Stimulated activated CD4-positive, alpha-beta T cell treated with anti-CD3 and anti-CD28 coated beads, Interleukin-1b, Interleukin-23, amount 100 ng/mL, for 4 hours (primary cell): ENCODE measurements around the gene POTEM.
"Not testable (repeated sequence)": the region's sequence is repeated elsewhere in the genome, so short reads cannot be mapped to it uniquely, and the experiment has no call there.

Experiments used
- DNase-seq, 2 donors: peaks; one replicate each; pipeline ENCODE4 v3.0.0-alpha.2; 2020; ENCODE audit warnings: low read depth in 2 of 2

POTEM gene

DNA sequence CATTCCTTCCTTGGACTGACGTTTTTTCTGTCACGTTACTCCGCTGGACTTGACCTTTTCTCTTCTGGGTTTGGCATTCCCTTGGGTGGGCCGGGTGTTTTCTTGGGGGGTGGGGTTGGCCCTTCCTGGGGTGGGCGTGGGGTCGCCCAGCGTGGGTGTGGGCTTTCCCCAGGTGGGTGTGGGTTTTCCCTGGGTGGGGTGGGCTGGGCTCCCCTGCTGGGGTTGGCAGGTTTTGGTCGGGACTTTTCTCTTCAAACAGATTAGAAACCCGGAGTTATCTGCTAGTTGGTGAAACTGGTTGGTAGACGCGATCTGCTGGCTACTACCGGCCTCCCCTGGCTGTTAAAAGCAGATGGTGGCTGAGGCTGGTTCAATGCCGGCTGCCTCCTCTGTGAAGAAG is at the start of gene POTEM:
Gene POTEM, plus strand, starts transcription at position 301 of the 400 bp plus-strand sequence. Its CDS starts 52 bp downstream, at position 353.
- DNase-seq = not testable (repeated sequence)

DNA sequence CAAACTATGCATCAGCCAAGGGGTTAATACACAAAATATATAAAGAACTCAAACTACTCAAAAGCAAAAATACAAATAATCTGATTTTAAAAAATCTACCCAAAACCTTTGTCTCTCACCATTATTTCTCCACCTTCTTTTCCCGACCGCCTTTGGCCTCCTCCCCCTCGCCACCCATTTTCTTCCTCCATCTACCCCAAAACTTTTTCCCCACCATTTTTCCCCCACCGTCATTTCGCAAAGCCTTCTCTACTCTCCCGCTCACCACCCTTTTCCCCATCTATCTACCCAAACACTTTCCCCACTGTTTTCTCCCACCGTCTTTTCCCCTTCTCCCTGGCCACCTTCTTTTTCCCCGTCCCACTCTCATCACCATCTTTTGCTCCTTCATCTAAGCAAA is 48.9 kb upstream of the POTEM start:
- DNase-seq = not testable (repeated sequence)

DNA sequence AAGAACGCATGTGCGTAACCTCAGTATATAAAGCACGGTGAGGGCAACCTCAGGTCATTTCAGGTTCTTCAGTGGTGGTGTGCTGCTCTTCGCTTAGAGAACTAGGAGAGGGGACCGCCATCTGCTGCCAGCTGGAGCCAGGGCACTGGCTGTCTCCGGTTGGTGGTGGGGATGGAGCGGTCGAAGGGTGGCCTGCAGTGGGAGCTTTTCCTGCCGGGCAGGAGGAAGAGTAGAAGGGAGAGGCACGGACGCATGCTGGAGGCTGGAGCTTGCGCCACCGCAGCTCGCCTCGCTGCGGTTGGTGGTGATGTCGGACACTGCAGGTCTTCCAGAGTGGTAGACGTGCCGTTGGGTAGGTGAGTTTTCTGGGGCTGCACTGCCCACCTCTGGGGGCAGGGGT is 47.2 kb upstream of the POTEM start:
- DNase-seq = not testable (repeated sequence)

DNA sequence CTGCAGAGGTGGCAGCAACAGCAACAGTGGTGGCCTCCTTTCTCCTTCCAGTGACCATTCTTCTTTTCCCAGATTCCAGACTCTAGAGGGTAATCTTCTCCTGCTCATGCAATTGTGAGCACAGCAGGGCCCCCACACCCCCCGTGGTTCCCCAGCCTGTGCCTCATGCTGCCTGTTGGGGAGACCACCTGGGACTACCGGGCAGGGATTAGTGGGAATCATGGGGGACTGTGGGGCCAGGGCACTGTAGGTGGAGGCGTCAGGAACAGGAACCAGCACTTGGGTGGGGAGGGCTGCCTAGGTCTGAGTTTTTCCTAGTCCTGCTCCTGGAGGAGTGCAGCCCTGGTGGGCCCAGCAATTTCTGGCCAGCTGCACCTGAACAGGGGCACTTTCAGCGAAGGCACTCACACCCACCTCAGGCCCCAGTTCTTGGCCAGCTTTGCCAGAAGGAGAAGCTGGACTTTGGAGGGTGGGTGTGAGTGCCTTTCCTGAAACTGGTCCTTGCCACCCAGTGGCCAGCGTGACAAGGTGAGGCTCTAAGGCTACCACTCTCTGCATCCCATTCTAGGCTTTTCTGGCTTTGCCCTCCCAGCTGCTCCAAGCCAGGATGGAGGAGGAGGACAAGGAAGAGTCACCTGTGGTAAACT is 46.1 kb upstream of the POTEM start:
- DNase-seq = not testable (repeated sequence)

- DNase-seq = not testable (repeated sequence)
Measured at GRCh38 chr14:18936848-18937247, 30.4 kb upstream of the POTEM start.

DNA sequence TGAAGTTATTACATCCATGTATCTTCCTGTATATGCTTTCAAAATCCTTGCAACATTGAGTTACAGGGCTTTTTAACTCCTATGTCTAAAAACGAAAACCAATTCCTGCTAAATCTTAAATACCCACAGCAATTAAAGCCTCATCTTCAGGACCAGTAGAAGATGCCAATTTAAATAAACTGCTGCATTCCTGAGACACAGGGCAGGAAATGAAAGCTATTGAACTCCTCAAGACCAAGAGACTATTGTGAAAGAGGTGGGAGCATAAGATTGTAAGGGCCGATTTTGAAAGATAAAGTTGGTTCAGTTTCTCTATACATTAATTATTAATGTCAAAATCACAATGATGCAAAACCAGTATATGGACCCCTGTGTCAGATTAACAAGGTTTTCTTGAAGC is 28.5 kb upstream of the POTEM start:
- not testable (repeated sequence) for DNase-seq

DNA sequence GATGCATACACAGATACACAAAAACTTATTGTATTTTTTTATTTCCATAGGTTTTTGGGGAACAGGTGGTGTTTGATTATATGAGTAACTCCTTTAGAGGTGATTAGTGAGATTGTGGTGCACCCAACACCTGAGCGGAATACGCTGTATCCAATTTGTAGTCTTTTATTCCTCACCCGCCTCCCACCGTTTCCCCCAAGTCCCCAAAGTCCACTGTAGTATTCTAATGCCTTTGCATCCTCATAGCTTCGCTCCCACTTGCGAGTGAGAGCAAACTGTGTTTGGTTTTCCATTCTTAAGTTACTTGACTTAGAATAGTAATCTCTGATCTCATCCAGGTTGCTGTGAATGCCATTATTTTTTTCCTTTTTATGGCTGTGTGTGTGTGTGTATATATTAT is 17.3 kb upstream of the POTEM start:
- DNase-seq = not testable (repeated sequence)

- DNase-seq = not testable (repeated sequence)
Measured at GRCh38 chr14:18953085-18953484, 14.1 kb upstream of the POTEM start.

DNA sequence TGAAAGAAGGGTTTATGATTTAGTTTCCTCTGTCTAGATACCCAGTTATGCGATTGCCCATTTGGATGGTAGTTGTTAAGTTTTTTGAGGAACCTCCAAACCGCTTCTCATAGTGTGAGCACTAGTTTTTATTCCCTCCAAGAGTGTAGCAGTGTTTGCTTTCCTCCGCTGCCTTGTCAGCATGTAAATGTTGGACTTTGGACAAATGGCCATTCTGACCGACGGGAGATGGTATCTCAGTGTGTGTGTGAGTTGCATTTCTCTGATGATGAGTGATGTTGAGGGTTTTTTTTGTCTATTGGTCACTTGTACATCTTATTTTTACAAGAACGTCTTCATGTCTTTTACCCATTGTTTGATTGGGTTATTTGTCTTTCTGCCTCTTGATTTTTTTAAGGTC is 11.4 kb upstream of the POTEM start:
- not testable (repeated sequence) for DNase-seq

DNA sequence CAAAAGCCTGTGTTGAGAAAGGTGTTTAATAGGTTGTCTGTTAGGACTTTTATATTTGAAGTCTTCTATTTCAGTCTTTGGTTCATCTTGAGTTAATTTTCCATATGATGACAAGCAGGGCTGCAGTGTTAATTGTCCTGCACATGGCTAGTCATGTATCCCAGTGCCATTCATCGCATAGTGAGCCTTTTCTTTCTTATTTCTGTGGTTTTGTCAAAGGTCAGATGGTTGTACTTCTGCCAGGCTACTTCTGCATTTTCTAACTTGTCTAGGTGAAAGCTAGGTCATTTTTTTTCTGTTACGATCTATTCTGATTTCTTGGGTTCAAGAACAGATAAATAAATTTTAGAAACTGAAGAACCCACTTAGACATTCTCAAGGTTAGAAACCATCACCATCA is 5.7 kb upstream of the POTEM start:
- not testable (repeated sequence) for DNase-seq

DNA sequence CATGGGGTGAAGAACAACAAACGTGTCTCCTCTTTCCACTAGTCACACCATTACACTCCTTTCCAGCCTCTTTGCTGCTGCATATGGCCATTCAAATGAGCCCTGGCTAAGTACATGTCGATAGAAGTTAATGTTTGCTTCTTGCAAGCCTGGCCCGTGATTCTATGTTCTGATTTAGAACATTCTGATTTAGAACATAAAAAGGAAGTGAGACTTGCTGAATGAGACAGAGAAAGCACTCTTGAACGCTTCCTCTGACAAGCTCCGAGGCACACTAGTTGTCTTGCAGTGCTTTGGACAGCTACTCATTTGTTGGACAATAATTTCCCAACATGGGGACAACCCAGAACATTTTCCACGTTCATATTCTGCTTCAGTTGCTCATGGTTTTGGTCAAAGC is 5.1 kb upstream of the POTEM start:
- not testable (repeated sequence) for DNase-seq

DNA sequence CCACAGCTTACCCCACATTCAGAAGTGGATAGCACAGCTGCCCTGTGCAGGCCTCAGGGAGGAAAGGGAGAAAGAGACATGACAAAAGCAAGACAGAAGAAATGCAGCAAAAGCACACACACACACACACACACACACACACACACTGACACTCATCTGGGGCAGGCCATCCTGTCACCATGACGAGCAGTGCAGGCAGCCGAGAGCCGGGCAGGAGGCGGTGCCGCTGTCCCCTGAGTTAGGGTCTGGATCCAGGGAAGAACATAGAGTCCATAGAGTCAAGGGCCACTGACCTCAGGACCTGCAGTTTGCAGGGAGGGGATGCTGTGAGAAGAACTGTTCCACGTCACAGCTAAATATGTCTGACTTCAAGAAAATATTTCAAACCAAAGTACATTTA is 4.0 kb upstream of the POTEM start:
- not testable (repeated sequence) for DNase-seq

DNA sequence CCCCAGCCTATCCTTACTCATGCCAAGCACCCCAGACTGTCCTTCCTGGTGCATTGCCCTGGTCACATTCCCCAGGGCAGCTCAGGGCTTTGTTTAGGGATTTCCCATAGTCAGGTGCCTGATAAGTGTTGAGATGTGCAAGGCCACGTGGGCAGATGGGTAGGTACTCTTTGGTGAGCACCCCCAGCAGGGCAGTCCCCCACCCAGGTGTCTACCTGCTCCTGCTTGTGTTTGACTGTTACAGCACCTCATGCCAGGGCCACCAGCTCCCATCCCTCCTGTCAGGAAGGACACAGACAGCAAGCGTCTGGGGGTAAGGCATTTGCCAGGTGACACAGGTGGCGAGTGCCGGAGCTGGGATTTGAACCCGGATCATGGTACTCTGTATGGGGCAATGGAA is 2.4 kb upstream of the POTEM start:
- DNase-seq = not testable (repeated sequence)

- not testable (repeated sequence) for DNase-seq
Measured at GRCh38 chr14:19002566-19002965, 35.3 kb downstream of the POTEM start.

- DNase-seq = not testable (repeated sequence)
Measured at GRCh38 chr14:19006490-19006889, 39.3 kb downstream of the POTEM start.

DNA sequence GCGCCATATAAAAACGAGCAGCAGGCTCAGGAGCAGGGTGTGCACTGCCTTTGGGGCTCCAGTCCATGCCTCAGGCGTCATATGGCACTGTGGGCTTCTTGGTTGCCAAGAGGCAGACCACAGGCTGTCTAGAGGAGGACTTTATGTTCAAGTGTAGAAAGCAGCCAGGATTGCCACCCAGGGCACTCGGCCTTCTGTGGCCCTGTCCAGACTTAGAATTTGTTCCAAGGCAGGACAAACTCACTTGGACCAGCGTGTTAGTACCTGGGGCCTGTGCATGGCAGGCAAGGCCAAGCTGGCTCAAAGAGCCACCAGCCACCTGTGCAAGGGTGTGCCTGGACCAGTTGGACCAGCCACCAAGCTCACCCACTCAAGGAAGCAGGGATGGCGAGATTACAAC is 40.4 kb downstream of the POTEM start:
- DNase-seq = not testable (repeated sequence)

DNA sequence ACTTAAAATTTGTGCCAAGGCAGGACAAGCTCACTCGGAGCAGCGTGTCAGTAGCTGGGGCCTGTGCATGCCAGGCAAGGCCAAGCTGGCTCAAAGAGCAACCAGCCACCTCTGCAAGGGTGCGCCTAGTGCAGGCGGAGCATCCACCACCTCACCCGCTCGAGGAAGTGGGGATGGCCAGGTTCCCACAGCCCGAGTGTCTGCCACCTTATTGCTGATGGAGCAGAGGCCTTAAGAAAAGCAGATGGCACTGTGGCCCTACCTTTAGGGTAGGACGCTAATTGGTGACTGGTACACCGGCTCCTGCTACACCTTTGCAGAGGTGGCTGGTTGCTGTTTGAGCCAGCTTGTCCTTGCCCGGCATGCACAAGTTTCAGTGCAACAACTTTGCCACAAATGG is 43.8 kb downstream of the POTEM start:
- DNase-seq = not testable (repeated sequence)

DNA sequence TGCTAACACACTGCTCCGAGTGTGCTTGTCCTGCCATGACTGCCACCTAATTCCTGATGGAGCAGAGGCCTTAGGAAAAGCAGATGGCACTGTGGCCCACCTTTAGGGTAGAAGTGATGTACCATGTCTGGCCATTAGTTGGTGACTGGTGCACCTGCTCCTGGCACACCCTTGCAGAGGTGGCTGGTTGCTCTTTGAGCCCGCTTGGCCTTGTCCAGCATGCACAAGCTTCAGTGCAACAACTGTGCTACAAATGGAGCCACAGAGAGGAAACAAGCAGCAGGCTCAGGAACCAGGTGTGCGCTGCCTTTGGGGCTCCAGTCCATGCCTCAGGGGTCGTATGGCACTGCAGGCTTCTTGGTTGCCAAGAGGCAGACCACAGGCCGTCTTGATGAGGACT is 44.5 kb downstream of the POTEM start:
- not testable (repeated sequence) for DNase-seq

DNA sequence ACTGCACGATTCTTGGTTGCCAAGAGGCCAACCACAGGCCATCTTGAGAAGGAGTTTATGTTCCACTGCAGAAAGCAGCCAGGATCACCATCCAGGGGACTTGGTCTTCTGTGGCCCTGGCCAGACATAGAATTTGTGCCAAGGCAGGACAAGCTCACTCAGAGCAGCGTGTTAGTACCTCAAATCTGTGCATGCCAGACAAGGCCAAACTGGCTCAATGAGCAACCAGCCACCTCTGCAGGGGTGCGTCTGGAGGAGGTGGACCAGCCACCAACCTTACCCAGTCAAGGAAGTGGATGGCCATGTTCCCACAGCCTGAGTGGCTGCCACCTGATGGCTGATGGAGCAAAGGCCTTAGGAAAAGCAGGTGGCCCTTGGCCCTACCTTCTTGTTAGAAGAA is 48.0 kb downstream of the POTEM start:
- DNase-seq = not testable (repeated sequence)

DNA sequence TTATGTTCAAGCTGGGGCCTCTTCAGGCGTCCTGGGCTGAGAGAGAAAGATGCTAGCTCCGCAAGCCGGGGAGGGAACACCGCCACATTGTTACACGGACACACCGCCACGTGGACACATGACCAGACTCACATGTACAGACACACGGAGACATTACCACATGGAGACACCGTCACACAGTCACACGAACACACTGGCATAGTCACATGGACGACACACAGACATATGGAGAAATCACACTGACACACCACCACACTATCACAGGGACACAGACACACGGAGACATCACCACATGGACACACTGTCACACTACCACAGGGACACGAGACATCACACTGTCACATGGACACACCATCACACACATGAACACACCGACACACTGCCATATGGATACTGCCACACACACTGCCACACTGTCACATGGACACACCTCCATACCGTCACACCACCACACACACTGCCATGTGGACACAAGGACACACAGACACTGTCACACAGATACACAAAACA is 57.9 kb downstream of the POTEM start:
- not testable (repeated sequence) for DNase-seq

DNA sequence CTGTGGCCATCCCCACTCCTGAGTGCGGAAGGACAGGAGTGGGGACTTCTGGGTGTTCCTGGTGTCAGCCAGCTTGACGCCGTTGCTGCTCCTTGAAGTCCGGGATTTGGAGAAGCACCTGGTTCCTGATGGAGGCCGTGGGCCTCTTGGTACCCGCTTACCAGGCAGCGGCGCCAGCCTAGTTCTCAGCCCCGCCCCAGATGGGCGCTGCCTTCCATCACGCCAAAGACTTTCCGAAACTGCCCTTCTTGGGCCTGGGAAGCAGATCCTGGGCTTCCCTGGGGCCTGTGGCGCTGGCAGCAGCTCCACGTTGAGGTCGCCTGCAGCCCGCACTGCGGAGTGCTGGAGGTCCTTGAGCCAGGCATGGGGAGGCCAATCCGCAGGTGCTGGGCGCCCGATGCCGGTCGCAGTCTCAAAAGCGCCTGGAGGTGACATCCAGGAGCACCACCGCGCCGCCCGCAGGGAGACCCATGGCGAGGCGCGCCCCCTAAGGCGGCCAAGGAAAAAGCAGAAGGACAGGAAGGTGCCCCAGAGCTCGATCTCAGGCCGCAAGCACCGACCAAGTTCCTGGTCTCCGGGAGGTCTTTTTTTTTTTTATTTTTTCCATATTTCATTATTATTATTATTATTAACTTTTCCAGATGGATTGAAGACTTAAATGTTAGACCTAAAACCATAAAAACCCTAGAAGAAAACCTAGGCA is 59.6 kb downstream of the POTEM start:
- DNase-seq = not testable (repeated sequence)

DNA sequence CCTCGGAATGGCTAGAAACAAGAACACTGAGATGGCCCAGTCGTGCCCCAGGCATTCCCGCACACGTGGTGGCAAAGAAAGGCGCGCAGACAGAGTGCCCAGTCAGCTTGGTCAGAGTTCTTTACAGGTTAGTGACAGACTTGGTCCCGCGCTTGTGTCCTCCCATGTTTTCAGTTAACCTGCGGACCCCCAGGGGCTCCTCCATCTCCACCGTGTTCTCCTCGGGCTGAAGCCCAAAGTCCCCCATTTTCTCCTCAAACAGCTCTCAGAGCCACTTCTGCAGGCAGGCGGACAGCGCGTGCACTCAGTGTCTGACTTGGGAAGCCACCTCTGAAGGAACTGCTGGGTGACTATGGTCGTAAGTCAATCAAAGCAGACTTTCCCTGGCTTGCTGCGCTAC is 60.7 kb downstream of the POTEM start:
- DNase-seq = not testable (repeated sequence)

DNA sequence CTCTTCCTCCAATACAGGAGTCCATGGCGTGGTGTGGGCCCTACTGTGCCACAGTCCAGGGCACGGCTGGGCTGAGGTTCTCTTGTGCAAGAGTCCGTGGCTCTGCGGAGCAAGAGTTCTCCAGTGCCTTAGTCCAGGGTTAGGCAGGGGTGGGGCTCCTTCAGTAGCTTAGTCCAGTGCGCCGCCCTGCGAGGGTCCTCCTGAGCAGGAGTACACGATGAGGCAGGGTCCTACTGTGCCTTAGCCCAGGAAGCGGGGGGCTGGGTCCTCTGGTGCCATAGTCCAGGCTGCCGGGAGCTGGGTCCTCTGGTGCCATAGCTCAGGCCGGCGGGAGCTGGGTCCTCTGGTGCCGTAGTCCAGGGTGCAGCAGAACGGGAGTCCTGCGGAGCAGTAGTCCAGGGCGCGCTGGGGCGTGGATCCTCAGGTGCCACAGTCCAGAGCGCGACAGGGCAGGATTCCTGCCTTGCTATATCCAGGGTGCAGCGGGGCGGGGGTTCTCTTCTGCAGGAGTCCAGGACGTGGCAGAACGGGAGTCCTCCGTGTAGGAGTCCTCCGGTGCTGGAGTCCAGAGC is 69.7 kb downstream of the POTEM start:
- DNase-seq = not testable (repeated sequence)
